GM19099 (cell line): ENCODE measurements around the gene TMEFF2.

Experiments used
- POLR2A ChIP-seq: IDR thresholded peaks from 3 replicates; pipeline ENCODE4 v1.6.1; 2011; ENCODE audit warnings: low read depth; ENCODE audit not compliant: insufficient read length; ENCODE audit errors: extremely low read depth

Gene TMEFF2

GRCh38 chr2:192023006-192023405 lies 171.7 kb downstream of the TMEFF2 start:
- no peak for TF ChIP-seq POLR2A

DNA sequence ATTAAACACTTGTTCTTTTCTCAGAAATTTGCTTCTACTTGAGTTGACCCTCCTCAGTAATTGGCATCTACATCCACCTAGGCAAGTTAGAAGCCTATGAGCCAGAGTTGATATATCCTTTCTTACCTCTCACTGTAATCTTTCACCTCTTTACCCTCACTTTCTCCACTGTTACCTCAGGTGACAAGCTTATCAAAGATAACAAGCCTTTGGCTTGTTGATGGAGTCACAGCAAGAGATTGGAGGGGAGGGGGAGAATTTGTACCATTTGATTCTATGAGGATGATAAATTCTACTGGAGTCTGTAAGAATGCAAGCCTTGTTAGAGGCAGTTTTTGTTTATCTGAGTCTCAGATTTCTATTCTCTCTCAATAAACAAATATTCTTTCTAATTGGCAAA lies 176.9 kb downstream of the TMEFF2 start:
- TF ChIP-seq POLR2A: no peak

GRCh38 chr2:192016265-192016664 lies 178.5 kb downstream of the TMEFF2 start:
- no peak for TF ChIP-seq POLR2A

DNA sequence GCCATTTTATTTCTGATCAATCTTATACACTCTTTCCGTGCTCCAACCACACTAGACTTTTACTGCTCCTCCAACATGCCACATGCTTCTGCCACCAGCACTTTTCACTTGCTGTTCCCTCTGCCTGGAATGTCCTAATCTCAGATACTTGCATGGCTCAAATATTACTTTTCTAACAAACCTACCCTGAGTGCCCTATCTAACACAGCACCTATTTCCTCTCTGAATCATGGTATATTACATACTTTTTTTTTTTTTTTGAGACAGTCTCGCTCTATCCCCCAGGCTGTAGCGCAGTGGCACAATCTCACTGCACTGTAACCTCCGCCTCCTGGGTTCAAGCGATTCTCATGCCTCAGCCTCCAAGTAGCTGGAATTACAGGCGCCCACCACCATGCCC lies 181.5 kb downstream of the TMEFF2 start:
- TF ChIP-seq POLR2A: no peak

- no peak for TF ChIP-seq POLR2A
Measured at GRCh38 chr2:192011196-192011595, 183.5 kb downstream of the TMEFF2 start.

GRCh38 chr2:192010073-192010472 lies 184.7 kb downstream of the TMEFF2 start:
- no peak for TF ChIP-seq POLR2A

DNA sequence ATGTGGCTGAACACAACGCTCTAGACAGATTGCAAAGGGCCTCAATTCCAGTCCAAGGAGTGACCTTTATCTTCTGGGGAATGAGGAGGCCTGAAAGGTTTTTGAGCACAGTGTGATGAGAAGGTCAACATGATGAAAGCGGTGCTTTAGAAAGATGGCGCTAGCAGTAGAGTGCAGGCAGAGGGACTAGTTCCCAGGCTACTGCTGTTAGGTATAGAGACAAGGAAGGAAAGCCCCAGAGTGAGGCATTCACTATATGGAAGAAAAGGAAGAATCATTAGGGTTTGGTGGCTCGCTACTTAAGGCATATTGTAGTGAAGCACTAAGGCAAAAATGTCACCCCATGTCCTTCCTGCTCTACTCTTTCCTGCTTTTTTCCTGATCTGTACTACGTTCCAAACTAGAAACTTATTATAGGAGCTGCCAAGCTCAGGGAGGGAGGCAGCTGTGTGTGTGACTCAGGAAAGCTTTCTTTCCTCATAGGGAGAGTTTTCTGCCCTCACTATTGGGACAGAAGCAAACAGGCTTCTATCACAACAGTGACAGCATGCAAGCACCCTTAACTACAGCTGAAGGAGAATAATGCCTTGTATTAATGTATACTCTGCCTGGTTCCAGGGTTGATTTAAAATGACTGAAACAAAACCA lies 187.0 kb downstream of the TMEFF2 start:
- TF ChIP-seq POLR2A: no peak

DNA sequence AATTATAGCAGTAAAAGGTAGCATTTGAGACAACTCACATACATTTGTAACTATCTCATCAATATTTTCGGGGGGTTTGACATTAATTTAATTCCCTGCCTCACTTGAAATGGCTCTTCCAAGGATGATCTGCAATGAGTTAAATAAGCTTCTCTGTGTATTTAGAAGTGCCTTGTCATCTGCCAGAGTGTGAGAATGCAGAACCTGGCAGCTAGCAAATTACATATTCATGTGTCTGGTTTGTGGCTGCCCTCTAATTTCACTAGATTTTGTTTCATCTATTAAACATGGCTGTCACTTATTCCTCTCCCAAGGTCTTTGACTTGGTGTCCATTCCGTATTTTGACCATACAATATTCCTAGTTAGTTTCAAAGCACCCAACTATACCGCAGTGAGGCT lies 189.5 kb downstream of the TMEFF2 start:
- TF ChIP-seq POLR2A: no peak

DNA sequence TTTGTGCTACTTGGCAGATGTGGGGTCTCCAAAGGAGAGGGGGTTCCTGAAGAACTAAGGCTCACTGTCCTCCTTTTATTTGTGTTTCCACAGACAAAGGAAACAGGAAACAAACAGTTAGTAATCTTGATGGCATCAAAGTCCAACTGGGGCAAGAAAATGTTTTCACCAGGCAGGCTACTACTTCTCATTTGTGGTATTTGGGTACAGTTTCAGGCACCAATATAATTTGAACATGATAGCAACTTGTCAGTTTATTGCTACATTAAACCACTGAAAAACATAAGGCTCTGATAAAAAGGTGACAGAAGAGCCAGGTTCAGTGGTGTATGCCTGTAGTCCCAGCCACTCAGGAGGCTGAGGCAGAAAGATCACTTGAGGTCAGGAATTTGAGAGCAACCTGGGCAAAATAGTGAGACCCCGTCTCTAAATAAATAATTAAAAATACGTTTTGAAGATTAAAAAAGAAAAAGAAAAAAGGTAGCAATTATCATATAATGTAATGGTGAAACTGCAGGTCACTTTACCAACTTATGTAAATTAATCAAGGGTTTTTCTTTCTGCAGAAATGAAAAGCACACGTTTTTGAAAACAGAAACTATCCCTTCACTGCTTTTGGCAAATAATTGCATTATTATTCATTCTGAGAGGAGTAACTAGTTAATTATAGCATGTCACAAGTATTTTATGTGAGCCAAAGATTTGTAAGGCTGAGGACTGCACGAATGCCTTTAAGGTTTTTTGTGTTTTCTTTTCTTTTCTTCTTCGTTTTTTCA lies 190.4 kb downstream of the TMEFF2 start:
- no peak for TF ChIP-seq POLR2A

- no peak for TF ChIP-seq POLR2A
Measured at GRCh38 chr2:192002418-192002817, 192.3 kb downstream of the TMEFF2 start.

DNA sequence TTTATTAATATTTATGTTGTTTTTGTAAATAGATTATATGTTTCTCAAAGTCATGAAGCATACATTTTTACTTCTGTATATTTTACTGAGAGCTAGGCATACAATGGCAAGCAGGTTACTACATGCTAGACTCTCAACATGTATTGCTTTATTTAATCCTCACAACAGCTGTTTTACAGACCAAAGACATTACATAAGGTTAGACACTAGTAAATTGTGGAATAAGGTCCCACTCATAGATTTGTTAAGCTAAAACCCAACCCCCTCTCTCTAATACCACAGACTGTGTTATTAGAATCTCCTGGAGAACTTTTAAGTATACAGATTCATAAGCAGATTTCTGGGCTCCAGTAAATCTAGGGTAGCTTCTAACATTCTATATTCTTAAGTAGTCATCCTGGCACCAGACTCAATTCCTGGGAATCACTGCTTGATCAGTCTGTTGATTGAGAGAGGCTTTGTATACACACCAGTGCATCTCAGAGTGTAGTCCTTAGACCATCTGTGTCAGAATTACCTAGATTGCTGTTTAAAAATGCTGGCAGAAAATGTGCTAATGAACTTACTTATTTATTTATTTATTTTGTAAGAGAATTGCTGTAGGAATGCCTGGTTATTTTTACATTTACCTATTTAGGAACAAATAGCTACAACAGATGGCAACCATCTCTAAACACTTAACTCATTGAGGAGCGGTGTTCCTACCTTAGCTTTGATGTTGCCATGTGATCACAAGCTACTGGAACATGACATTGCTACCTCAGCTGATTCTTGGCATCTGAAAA lies 194.3 kb downstream of the TMEFF2 start:
- TF ChIP-seq POLR2A: no peak

DNA sequence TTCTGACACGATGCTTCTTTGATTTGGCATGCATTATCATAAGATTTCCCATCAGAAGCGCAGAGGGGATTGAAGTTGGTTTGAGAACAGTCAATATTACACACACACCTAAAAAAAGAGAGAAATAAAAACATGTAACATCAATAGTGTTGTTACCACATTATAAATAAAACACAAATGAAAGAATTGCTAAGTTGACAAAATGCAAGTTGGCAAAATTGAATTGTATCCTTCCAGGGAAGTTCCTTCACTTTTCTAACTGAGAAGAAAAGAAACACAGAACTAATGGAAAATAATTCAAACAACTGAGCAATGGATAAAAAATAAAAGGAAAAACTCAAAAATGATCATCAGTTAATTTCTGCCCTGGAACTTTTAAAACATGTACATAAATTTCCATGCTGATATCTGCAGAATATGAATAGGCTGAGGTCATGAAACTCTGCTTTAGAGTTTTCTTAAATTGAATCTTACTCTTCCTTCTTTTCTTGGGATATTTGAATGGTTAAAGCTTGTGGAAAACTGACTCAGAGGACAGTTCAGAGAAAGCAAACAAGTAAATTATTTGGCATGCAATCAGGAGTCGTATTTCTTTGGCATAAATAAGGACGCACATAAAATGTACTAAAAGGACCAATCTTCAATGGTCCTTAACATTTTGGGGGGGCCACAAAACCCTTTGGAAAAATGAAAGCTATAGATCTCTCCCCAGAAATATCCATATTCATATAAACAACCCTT lies 195.5 kb downstream of the TMEFF2 start:
- TF ChIP-seq POLR2A: no peak

- TF ChIP-seq POLR2A: no peak
Measured at GRCh38 chr2:191995285-191995684, 199.4 kb downstream of the TMEFF2 start.

- no peak for TF ChIP-seq POLR2A
Measured at GRCh38 chr2:191994749-191995148, 200.0 kb downstream of the TMEFF2 start.

DNA sequence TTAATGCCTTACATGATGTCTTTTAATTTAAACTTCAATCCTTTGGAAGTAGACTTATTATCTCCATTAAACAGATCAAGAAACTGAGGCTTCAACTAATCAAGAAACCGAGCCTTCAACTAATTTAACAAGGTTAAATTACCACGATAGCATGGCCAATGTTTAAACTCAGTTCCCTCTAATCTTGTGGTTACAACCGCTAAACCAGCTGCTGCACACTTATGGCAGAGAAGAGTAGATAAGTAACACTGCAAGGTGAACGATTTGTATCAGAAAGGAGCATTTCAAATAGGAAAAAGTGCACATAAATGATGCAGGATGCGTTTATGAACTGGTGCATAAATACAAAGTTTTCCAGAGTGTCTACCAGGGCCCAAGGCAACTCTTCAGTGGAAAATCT lies 203.3 kb downstream of the TMEFF2 start:
- no peak for TF ChIP-seq POLR2A
